ENCODE data around the gene IRF5. TPM values are rescaled to one million over a fixed set of nuclear protein-coding genes. Genes with fewer than 3 reads are reported as not detected.
A peak's percentile ranks its signal among the peaks of the same experiment; 100 is the strongest.

The IRF5 gene
- total and polyA plus RNA-seq, 10 of the 15 experiments (the other 5 are each of a cell fraction or from before 2014, with no cell fraction given), result 5.4 to 90.3 (median 61.7) TPM

GRCh38 chr7:128923411-128923800, 14.3 kb upstream of the IRF5 start:
- BruUV-seq (replicated peaks), result no TSS peak
- in situ Hi-C loops (cut with MboI) (no loop called here), intact Hi-C loops (cut with micrococcal nuclease; ENCODE audit: unreplicated experiment) (no loop called here)
- no peak overlapping the region for H3K27ac ChIP-seq (ENCODE audit: control insufficient read depth, insufficient read depth)
- no peaks in the 10 kb centered on the region for H4K20me1 ChIP-seq (ENCODE audit: control insufficient read depth, insufficient read depth)
- H3K36me3 ChIP-seq (ENCODE audit: control insufficient read depth in 2 of 2, insufficient read depth in 2 of 2, low read length in 1 of 2), result no peaks in the 10 kb centered on the region
- CTCF ChIA-PET, result interaction anchor here (0.9 to 1.5 kb wide), 4 partner anchors 10 to 168 kb away, joined by 3 to 5 read pairs (median 3); partner anchors contain the start of gene KCP
- 56% methylated on average over 5 of the region's 5 CpGs for WGBS (ENCODE audit: insufficient coverage, insufficient replicate concordance, low lambda C conversion rate, missing lambda C conversion rate)
- no peak for TF ChIP-seq SREBF2 (IDR thresholded peaks at IDR 0.05; ENCODE audit: low read length)
- TF ChIP-seq CEBPB (IDR thresholded peaks at IDR 0.05; ENCODE audit: borderline replicate concordance in 1 of 2, low read depth in 2 of 2, low read length in 2 of 2), result no peak
- TF ChIP-seq REST (IDR thresholded peaks at IDR 0.05; ENCODE audit: low read depth, low read length), result peak; percentile 26; the same call in 1 of the 2 replicates
- TF ChIP-seq ELK1 (IDR thresholded peaks at IDR 0.05; ENCODE audit: low read depth, low read length), result no peak
- RAD21 ChIA-PET (ENCODE audit: unreplicated experiment), result interaction anchor here (0.5 to 1.4 kb wide), 4 partner anchors 14 to 199 kb away, joined by 3 to 4 read pairs (median 4); partner anchors contain the start of gene IRF5
- H3K27me3 ChIP-seq (replicated peaks in 1 of 2; ENCODE audit: control insufficient read depth in 2 of 2, insufficient read depth in 2 of 2, low read length in 1 of 2), result no peaks in the 10 kb centered on the region
- H3K9ac ChIP-seq (ENCODE audit: control insufficient read depth, insufficient read depth, low read length), result no peak overlapping the region
- H3K4me1 ChIP-seq (ENCODE audit: control insufficient read depth, insufficient read depth, low read length), result no peaks in the 10 kb centered on the region
- no peak for ATAC-seq
- no peak for DNase-seq (ENCODE audit: low read depth, low spot score)
- H3K9me3 ChIP-seq (replicated peaks; ENCODE audit: control insufficient read depth, insufficient read depth, low read length), result no peaks in the 10 kb centered on the region
- H2AFZ ChIP-seq (ENCODE audit: control insufficient read depth, low read depth, low read length), result no peak overlapping the region
- FAIRE-seq, result no peak
- H3K4me3 ChIP-seq, result no peak overlapping the region
- POLR2A ChIA-PET, result interaction anchor here (1.6 to 2.4 kb wide), 2 partner anchors 10 to 17 kb away, joined by 7 to 11 read pairs; no protein-coding TSS in a partner anchor
- no peaks in the 10 kb centered on the region for H3K79me2 ChIP-seq (ENCODE audit: control insufficient read depth, insufficient read depth, low read length)
- SMC1A ChIA-PET (ENCODE audit: uncharacterized antibody, unreplicated experiment), result interaction anchor here (0.9 to 1.3 kb wide), 2 partner anchors 19 to 168 kb away, joined by 3 read pairs; no protein-coding TSS in a partner anchor
- H3K4me2 ChIP-seq (ENCODE audit: control insufficient read depth, insufficient read depth), result no peak overlapping the region
